Uterus (tissue), 4 donors: ENCODE data around the gene PPP1R10. TPM values are rescaled to one million over a fixed set of nuclear protein-coding genes. Genes with fewer than 3 reads are reported as not detected.

Experiments
- DNase-seq, 2 donors: peaks; one replicate each; pipeline ENCODE4 v3.0.0-alpha.2; 2019 to 2020
- H3K27ac ChIP-seq, 2 donors: fragments of 200-600 bp; sonication (generic); 1 replicate in 1 of 2; 2 replicates in 1 of 2; pipeline ENCODE4 v1.5.1; 2016 to 2018
- H3K27me3 ChIP-seq, 2 donors: fragments of 200-600 bp; sonication (generic); one replicate each; pipeline ENCODE4 v1.5.1; 2018 to 2019; ENCODE audit warnings: control low read depth in 1 of 2
- H3K36me3 ChIP-seq, 2 donors: fragments of 200-600 bp; sonication (generic); one replicate each; pipeline ENCODE4 v1.5.1; 2019; ENCODE audit warnings: control low read depth in 1 of 2
- H3K4me1 ChIP-seq, 2 donors: fragments of 200-600 bp; sonication (generic); one replicate each; pipeline ENCODE4 v1.5.1; 2018 to 2019; ENCODE audit warnings: control low read depth in 1 of 2
- H3K4me3 ChIP-seq, 2 donors: fragments of 200-600 bp; sonication (generic); 1 replicate in 1 of 2; 2 replicates in 1 of 2; pipeline ENCODE4 v1.5.1; 2018 to 2019; ENCODE audit warnings: mild to moderate bottlenecking in 1 of 2
- H3K9me3 ChIP-seq, 2 donors: fragments of 200-600 bp; sonication (generic); one replicate each; pipeline ENCODE4 v1.5.1; 2019; ENCODE audit warnings: control low read depth in 1 of 2
- POLR2A ChIP-seq, 2 donors: fragments of 450-650 bp; IDR thresholded peaks; one replicate each; pipeline ENCODE4 v1.6.1; 2016; ENCODE audit warnings: antibody characterized with exemption in 2 of 2, mild to moderate bottlenecking in 1 of 2, moderate library complexity in 1 of 2
- intact Hi-C: fragments of 100-400 bp; cut with DNase I; formaldehyde crosslinking; loops from one replicate; pipeline ENCODE4 v1.15.1; 2023; ENCODE audit warnings: low total_unique reads
- total RNA-seq, 4 donors: library from RNA; depleted of rRNA in 3 of 4; stranded (reverse); fragments of >200 nt in 3 of 4; gene quantifications; one replicate each; pipeline versions ENCODE4 v1.1.0 to v1.2.4, GENCODE V29; 2014 to 2023
- TF ChIP-seq, protein P1 (sequence below), 4 experiments: fragments of 200-600 bp in 2 of 4; fragments of 450-650 bp in 2 of 4; sonication (generic) in 2 of 4; IDR thresholded peaks; one replicate each; pipeline ENCODE4 v1.5.1; 2016 to 2019; ENCODE audit warnings: antibody characterized with exemption in 4 of 4, mild to moderate bottlenecking in 2 of 4, moderate library complexity in 1 of 4
- donor health status: DM: yes; HTN: yes; CAD: no.

Gene PPP1R10
- total RNA-seq, 4 donors from 2014 or later, result 24.1 to 86.0 (median 40.2) TPM

GRCh38 chr6:30646450-30647241, 29.6 kb upstream of the PPP1R10 start, which contains the start of gene C6orf136:
Gene C6orf136 (plus strand): TSS chr6:30647133. CDS start chr6:30647232, 99 bp downstream.
- Histone ChIP-seq H3K9me3 (no peaks in the 10 kb centered on the region), H3K27me3 (no peaks in the 10 kb centered on the region), H3K4me3 (peak within 1 kb of the TSS; percentile 74 to 99), H3K36me3 (no peaks in the 10 kb centered on the region), H3K27ac (peak within 1 kb of the TSS; percentile 92 to 95), H3K4me1 (peaks cover 4 to 6% of the 10 kb centered on the region in 2 donors)
- no peak for TF ChIP-seq POLR2A (IDR thresholded peaks at IDR 0.05)
- DNase-seq, result peak; percentile 92 to 93
- intact Hi-C loops, result no loop called here

DNA sequence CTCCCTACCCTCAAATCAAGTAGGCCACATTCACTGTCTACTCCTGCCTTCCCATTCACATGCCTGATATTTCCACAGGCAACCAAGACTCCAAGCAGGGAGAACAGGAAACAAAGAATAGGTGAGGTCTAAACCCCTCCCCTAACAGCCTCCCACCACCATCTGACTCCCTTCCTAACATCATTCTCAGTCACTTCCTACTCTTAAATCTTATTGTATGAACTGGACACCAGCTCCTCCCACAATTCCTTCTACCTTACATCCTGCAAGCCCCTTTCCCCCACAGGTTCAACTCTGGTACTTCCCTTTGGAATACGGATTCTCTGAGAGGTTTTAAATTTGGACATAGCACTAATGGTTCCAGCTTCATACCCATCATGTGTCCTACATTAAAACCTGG, 28.9 kb upstream of the PPP1R10 start:
- Histone ChIP-seq H3K36me3 (no peaks in the 10 kb centered on the region), H3K27ac (peak overlapping the region; percentile 92 to 95), H3K4me1 (peaks cover 4 to 6% of the 10 kb centered on the region in 2 donors), H3K4me3 (no peak overlapping the region), H3K9me3 (no peaks in the 10 kb centered on the region), H3K27me3 (no peaks in the 10 kb centered on the region)
- intact Hi-C loops, result no loop called here
- no peak for TF ChIP-seq POLR2A (IDR thresholded peaks at IDR 0.05)
- TF ChIP-seq, protein P1, sequence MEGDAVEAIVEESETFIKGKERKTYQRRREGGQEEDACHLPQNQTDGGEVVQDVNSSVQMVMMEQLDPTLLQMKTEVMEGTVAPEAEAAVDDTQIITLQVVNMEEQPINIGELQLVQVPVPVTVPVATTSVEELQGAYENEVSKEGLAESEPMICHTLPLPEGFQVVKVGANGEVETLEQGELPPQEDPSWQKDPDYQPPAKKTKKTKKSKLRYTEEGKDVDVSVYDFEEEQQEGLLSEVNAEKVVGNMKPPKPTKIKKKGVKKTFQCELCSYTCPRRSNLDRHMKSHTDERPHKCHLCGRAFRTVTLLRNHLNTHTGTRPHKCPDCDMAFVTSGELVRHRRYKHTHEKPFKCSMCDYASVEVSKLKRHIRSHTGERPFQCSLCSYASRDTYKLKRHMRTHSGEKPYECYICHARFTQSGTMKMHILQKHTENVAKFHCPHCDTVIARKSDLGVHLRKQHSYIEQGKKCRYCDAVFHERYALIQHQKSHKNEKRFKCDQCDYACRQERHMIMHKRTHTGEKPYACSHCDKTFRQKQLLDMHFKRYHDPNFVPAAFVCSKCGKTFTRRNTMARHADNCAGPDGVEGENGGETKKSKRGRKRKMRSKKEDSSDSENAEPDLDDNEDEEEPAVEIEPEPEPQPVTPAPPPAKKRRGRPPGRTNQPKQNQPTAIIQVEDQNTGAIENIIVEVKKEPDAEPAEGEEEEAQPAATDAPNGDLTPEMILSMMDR (IDR thresholded peaks at IDR 0.05), result no peak
- no peak for DNase-seq

DNA sequence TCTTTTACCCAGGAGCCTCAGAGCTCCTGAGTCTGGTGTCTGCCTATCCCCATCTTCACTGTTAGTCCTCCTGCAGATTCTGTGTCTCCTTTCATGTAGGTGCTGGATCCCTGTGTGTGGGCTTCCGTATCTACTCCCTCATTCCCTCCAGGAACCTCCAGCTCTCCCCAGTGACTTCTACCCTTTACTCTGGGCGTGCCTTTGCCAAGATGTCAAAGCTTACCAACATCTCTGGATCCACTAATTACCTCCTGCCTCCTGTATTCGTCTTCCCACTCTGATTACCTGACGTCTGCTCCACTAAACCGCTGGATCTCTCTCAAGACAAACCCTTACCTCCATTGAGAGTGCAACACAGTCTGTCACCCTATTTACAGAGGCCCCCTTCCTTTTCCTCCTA, 27.7 kb upstream of the PPP1R10 start:
- Histone ChIP-seq H3K4me1 (peaks cover 4 to 6% of the 10 kb centered on the region in 2 donors), H3K9me3 (no peaks in the 10 kb centered on the region), H3K27me3 (no peaks in the 10 kb centered on the region), H3K4me3 (no peak overlapping the region), H3K27ac (no peak overlapping the region), H3K36me3 (no peaks in the 10 kb centered on the region)
- intact Hi-C loops, result no loop called here
- no peak for TF ChIP-seq POLR2A (IDR thresholded peaks at IDR 0.05)
- TF ChIP-seq, protein P1 (IDR thresholded peaks at IDR 0.05), result no peak
- DNase-seq, result no peak

DNA sequence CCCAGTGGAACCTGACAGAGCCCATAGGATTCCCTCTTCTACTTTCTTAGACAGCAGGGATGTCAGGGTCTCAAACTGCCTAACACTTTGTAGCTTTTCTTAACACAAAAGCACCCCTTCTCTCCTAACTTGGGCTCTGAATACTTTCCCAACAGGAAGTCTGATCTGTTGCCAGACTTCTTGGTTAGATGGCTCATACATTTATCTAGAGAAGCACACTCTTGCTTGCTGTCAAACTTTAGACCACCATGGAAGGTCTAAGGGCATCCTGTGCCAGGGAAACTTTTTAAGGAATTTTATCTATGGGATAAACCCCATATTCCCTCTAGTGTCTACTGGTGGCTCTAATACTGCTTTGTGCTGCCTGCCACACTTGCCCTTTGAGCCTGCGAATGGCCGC, 26.6 kb upstream of the PPP1R10 start:
- Histone ChIP-seq H3K27me3 (no peaks in the 10 kb centered on the region), H3K4me3 (no peak overlapping the region), H3K9me3 (no peaks in the 10 kb centered on the region), H3K4me1 (peaks cover 4 to 6% of the 10 kb centered on the region in 2 donors), H3K36me3 (no peaks in the 10 kb centered on the region), H3K27ac (no peak overlapping the region)
- no peak for TF ChIP-seq POLR2A (IDR thresholded peaks at IDR 0.05)
- TF ChIP-seq, protein P1 (IDR thresholded peaks at IDR 0.05), result no peak
- intact Hi-C loops, result no loop called here
- DNase-seq, result no peak

- no peaks in the 10 kb centered on the region for H3K36me3 ChIP-seq
- no peaks in the 10 kb centered on the region for H3K4me1 ChIP-seq
- no peak overlapping the region for H3K27ac ChIP-seq
- DNase-seq, result no peak
- H3K9me3 ChIP-seq, result no peaks in the 10 kb centered on the region
- no peak overlapping the region for H3K4me3 ChIP-seq
- intact Hi-C loops, result no loop called here
- no peaks in the 10 kb centered on the region for H3K27me3 ChIP-seq
- TF ChIP-seq, protein P1 (IDR thresholded peaks at IDR 0.05), result no peak
- TF ChIP-seq POLR2A (IDR thresholded peaks at IDR 0.05), result no peak
Measured at GRCh38 chr6:30641048-30641447, 24.0 kb upstream of the PPP1R10 start.
